ENCODE measurements around the gene SERPINA1.

SERPINA1 gene

GRCh38 chr14:94382716-94383596 lies 5.4 kb downstream of the SERPINA1 start:
- no peak for DNase-seq (ENCODE audit: low read depth)

- DNase-seq (ENCODE audit: low read depth): no peak
These were observed 6.2 kb downstream of the SERPINA1 start for GRCh38 chr14:94382099-94382715.

GRCh38 chr14:94381149-94382030 lies 7.0 kb downstream of the SERPINA1 start:
- no peak for DNase-seq (ENCODE audit: low read depth)

- no peak for DNase-seq (ENCODE audit: low read depth)
These were observed 7.9 kb downstream of the SERPINA1 start for GRCh38 chr14:94380225-94381148.

GRCh38 chr14:94379291-94380224 lies 8.8 kb downstream of the SERPINA1 start:
- DNase-seq (ENCODE audit: low read depth): no peak

GRCh38 chr14:94378527-94379290 lies 9.7 kb downstream of the SERPINA1 start:
- DNase-seq (ENCODE audit: low read depth): no peak

- DNase-seq (ENCODE audit: low read depth): no peak
These were observed 10.4 kb downstream of the SERPINA1 start for GRCh38 chr14:94377866-94378470.

- no peak for DNase-seq (ENCODE audit: low read depth)
These were observed 11.2 kb downstream of the SERPINA1 start for GRCh38 chr14:94376976-94377865.

- no peak for DNase-seq (ENCODE audit: low read depth)
These were observed 12.1 kb downstream of the SERPINA1 start for GRCh38 chr14:94376108-94376975.

GRCh38 chr14:94375552-94376107 lies 12.8 kb downstream of the SERPINA1 start:
- no peak for DNase-seq (ENCODE audit: low read depth)

GRCh38 chr14:94374749-94375260 lies 13.6 kb downstream of the SERPINA1 start:
- DNase-seq (ENCODE audit: low read depth): no peak

- DNase-seq (ENCODE audit: low read depth): no peak
These were observed 14.3 kb downstream of the SERPINA1 start for GRCh38 chr14:94374116-94374515.

- DNase-seq (ENCODE audit: low read depth): no peak
These were observed 14.7 kb downstream of the SERPINA1 start for GRCh38 chr14:94373708-94374107.

- DNase-seq (ENCODE audit: low read depth): no peak
These were observed 16.3 kb downstream of the SERPINA1 start for GRCh38 chr14:94372021-94372605.

- DNase-seq (ENCODE audit: low read depth): no peak
These were observed 17.9 kb downstream of the SERPINA1 start for GRCh38 chr14:94370524-94370910.
